ENCODE data around the gene TRIM24.
A peak's percentile ranks its signal among the peaks of the same experiment; 100 is the strongest.
"Not testable (repeated sequence)": the region's sequence is repeated elsewhere in the genome, so short reads cannot be mapped to it uniquely, and the experiment has no call there.

Gene TRIM24

DNA sequence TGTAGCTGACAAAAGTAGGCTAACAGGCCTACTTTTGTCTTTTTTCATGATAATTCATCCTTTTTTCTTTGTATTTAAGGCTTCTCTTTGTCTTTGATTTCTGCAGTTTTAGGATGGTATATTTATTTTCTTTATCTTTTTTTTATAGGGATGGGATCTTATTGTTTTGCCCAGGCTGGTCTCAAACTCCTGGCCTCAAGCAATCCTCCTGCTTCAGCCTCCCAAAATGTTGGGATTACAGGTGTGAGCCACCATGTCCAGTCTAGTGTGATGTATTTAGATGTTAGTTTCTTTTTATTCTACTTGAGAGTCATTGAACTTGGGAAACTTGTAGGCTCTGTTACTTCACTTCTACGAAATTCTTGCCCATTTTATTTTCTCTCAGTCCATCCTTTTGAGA is 35.4 kb downstream of the TRIM24 start:
- DNase-seq: no peak

DNA sequence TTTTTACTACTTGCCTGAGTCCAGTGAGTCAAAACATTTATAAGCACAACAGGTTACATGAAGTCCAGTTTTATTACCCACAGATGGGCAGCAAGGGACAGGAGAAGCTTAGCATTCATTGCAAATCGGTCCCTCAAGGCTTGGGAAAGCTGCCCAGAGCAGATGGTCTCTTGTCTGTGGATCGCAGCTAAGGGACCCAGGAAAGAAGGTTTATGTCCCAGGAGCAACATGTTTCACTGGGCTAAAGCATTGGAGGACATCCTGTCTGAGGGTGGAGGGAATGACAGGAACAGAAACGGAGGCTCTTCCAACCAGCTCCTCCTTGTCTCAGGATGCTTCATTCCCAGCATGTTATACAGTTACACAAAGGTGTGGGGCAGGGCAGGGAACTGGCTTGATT is 39.3 kb downstream of the TRIM24 start:
- no peak for DNase-seq

DNA sequence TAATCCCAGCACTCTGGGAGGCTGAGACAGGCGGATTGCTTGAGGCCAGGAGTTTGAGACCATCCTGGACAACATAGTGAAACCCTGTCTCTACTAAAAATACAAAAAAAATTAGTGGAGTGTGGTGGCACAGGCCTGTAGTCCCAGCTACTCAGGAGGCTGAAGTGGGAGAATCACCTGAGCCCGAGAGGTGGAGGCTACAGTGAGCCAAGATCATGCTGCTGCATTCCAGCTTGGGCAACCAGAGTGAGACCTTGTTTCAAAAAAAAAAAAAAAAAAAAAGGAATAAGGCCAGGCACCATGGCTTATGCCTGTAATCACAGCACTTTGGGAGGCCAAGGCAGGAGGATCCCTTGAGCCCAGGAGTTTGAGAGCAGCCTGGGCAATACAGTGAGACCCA is 40.2 kb downstream of the TRIM24 start:
- DNase-seq: not testable (repeated sequence)

DNA sequence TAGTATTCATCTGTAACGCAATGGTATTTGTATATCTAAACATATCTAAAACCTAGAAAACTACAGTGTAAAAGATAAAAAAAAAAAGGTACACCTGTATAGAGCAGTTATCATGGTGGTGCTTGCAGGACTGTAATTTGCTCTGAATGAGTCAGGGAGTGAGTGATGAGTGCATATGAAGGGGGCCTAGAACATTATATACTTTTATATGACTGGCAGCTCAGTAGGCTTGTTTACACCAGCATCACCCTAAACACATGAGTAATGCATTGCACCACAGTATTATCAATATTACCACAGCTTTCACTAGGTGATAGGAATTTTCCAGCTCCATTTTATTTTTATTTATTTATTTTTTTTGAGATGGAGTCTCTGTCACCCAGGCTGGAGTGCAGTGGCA is 40.8 kb downstream of the TRIM24 start:
- DNase-seq: no peak

DNA sequence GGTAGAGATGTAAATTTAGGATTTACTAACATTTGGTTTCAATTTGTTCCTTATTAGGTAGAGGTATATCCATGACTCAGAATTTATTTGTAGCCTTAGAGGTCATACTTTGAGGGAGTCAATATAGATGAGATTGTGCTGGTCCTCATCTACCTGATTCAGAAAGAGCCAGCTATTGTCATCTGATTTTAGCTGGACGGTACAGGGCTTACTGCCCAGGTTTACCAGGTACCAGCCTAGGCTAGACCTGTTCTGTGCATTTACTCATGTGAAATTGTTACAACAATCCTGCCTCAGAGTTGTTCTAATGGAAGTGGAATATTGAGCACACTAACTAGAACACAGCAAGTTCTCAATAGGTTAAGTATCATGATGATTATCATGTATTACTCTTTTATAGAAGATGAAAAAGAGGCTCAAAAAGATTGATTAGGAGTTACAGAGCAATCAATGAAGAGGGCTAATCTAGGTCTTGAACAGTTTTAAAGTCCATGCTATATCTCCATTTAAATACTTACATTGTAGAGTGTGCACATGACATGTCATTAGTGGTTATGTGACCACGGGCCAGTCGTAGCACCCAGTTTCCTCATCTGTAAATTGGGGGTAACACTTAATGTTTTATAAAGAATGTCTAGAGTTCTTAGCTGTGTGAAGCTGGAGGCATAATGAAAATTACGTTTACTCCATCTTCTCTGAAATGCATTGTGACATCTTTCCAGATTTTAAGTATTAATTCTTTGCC is 42.1 kb downstream of the TRIM24 start:
- no peak for DNase-seq

DNA sequence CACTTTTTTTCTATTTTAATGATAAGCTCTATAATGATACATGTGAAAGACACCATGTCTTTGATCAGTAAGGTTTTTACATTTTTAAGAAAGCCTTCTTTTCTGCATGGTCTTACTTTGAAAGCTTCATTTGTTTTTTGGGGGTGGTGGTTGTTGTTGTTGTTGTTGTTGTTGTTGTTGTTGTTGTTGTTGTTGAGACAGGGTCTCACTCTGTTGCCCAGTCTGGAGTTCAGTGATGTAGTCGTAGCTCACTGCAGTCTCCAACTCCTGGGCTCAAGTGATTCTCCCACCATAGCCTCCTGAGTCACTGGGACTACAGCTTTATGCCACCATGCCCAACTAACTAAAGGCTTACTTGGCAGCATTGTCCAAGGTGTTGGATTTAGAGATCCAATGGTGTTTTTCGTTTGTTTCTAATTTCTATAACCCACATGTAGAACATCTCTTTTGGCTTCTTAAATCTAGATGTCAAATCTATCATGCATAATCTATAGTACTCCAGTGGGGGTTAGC is 45.4 kb downstream of the TRIM24 start:
- no peak for DNase-seq

DNA sequence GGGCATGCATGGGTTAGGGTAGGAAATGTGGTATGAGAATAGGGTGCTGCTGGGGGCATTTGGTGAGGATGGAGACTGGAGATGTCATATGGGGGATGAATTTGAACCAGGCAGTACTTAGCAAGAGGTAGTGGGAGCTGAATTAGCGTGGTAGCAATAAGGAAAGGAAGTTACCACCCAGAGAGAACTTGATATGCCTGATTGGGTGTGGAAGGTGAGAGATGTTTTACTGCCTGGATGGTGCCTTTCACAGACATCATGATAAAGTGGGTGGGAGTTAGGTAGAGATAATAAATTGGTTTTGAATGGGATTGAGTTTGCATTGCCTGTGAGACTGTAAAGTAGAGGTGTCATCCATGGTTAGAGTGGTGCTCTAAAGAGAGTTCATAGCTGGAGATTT is 46.7 kb downstream of the TRIM24 start:
- no peak for DNase-seq

DNA sequence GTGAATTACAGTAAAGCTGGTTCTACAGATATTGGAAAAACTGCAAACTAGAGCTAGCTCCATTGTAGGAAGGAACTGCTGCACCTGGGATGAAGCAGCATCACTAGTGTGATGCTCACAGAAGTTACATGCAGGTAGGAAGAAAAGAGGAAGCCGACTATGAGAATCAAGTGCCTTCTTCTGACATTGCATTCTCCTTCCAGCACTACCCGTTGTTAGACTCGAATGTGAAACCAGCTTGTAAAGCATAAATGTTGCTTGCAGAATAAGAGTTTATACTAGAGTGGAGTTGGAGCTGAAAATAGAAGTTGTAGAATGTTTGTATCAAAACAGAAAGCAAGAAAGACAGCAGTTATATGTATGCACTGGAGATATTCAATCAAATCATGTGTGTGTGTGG is 49.9 kb downstream of the TRIM24 start:
- DNase-seq: no peak

DNA sequence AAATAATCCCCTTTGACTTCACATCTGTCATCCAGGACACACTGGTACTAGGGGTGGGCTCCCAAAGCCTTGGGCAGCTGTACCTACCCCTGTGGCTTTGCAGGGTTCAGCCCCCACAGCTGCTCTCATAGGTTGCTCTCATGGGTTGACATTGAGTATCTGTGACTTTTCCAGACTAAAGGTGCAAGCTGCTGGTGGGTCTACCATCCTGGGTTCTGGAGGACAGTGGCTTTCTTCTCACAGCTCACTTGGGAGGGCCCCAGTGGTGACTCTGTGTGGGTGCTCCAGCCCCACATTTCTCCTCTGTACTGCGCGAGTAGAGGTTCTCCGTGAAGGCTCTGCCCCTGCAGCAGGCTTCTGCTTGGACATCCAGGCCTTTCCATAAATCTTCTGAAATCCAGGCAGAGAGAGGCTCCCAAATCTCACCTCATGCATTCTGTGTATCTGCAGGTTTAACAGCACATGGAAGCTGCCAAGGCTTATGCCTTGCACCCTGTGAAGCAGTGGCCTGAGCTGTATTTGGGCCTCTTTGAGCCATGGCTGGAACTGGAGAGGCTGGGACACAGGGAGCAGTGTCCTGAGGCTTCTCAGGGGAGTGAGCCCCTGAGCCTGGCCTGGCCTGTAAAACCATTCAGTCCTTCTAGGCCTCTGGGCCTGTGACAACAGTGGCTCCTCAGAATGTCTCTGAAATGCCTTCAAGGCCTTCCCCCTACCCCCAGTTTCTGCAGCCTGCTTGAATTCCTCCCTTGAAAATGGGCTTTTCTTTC is 52.2 kb downstream of the TRIM24 start:
- DNase-seq: no peak

DNA sequence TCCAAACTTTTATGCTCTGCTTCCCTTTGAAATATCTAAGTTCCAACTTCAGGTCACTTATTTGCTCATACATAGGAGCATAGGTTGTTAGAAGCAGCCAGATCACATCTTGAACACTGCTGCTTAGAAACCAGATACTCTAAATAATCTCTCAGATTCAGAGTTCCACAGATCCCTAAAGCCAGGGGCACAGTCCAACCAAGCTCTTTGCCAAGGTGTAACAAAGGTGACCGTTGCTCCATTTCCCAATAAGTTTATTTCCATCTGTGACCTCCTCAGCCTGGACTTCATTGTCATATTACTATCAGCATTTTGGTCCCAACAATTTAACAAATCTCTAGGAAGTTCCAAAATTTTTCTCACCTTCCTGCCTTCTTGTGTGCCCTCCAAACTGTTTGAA is 52.8 kb downstream of the TRIM24 start:
- no peak for DNase-seq

DNA sequence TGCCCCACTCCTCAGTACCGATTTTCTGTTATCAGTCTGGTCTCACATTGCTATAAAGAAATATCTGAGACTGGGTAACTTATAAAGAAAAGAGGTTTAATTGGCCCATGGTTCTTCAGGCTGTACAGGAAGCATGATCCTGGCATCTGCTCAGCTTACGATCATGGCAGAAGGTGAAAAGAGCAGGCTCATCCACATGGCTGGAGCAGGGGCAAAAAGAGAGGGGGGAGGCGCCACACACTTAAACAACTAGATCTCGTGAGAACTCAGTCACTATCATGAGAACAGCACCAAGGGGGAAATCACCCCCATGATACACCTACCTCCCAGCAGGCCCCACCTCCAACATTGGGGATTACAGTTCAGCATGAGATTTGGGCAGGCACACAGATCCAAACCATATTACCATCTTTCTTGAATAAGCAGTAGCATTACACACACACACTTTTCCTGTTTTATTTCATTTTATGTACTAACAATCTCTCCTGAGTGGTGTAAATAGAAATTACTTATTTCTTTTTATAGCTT is 53.3 kb downstream of the TRIM24 start:
- DNase-seq: no peak

DNA sequence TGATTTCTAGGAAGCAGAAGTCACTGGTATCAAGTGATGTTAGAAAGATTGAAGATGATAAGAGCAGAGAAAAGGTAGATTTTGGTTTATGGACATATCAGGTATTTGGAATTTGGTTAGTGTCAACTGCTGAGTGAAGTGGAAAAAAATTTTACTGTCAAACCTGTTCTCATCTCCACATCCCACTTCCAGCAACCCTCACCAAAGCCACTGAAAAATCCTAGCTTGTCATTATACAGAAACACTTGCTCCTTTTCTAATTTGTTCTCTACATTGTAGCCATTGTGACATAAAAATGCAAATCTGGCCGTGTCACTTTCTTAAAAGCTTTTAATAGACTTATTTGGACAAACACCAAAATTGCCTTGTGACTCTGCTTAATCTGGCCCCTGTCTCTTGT is 54.0 kb downstream of the TRIM24 start:
- no peak for DNase-seq

DNA sequence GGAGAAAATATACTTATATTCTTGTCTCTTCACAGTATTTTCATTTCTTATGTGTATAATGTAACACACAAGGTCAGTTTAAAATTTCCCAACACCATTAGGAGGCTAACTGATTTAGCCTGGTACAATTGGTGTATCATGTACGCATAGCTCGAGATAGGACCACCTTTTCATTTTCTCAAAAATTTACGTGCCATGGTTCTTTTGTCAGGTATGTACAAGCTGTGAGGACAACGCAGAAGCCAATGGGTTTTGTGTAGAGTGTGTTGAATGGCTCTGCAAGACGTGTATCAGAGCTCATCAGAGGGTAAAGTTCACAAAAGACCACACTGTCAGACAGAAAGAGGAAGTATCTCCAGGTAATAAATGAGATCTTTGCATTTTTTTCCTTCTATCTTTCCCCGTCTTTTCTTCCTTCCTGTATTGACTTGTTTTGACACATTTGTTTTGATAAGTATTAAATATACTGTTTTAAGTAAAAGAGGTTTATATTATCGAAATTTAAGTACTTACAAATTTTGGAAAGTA is 55.0 kb downstream of the TRIM24 start:
- no peak for DNase-seq

DNA sequence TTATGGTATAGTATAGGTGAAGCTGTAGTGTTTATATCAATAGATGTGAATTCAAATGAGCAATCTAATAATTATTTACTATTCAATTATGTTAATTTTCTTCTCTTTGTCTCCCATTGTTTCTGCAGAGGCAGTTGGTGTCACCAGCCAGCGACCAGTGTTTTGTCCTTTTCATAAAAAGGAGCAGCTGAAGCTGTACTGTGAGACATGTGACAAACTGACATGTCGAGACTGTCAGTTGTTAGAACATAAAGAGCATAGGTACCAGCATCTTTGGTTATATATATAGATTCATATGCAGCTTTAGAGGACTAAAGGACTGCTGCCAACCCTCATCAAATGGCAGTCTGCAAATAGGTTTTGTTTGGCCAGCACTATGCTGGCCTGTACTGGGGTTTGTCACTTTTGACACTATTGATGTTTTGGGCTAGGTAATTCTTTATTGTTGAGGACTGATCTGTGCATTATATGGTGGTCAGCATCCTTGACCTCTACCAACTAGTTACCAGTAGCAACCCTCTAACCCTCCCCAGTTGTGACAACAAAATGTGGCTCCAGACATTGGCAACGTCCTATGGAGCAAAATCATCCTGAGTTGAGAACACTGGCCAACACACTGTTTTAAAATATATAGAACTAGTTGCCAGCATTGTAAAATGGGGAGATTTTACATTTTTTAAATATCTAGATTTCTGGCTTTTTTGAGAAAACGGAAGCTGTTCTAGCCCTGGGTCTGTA is 59.2 kb downstream of the TRIM24 start:
- no peak for DNase-seq

DNA sequence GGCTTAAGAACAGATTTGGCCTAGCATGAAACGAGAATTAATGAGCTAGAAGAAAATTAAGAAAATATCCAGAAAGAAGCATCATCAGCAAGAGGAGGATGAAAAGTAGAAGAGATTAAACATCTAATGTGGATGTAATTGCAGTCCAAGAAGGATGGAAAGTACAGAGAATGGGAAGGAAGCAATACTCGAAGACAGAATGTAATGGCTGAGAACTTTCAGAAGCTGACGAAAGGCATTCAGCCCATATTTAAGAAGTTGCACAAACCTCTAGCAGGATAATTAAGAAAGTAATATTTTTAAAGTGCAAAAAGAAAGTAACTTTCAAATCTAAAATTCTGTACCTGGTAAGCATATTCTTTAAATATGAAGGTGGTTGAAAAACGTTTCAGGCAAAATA is 60.7 kb downstream of the TRIM24 start:
- DNase-seq: no peak

DNA sequence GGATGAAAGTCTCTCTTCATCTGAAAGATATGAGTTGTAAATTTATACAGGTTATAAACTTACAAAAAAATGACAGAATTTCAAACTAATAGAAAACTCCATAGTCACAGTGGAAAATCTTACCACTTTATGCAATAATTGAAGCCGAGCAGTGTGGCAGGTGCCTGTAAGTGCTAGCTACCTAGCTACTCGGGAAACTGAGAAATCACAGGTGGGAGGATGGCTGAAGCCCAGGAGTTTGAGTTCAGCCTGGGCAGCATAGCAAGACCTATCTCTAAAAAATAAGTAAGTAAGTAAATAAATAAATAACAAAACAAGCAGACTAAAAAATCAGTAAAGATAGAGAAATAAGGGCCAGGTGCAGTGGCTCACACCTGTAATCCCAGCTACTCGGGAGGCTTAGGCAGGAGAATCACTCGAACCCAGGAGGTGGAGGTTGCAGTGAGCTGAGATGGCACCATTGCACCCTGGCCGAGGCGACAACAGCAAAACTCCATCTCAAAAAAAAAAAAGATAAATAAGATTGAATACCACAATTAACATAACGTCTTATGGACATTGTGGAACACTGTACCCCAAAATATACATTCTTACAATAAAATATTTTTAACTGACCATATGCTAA is 61.9 kb downstream of the TRIM24 start:
- no peak for DNase-seq

DNA sequence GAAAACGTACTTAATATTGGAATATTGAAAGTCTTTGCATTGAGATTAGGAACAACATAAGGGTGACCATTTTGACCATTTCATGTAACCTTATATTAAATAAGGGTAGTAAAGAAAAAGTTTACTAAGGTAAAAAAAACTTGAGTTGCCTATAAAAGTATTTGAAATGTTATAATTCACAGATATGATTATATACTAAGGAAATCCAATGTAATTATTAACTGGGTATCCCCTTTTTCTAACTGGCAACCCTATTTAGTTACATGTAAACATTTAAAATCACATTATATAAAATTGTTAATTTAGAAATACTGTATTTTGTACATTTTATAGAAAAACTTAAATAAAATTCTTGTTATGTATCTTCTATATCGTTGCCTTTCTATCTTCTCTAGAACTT is 64.2 kb downstream of the TRIM24 start:
- DNase-seq: no peak

DNA sequence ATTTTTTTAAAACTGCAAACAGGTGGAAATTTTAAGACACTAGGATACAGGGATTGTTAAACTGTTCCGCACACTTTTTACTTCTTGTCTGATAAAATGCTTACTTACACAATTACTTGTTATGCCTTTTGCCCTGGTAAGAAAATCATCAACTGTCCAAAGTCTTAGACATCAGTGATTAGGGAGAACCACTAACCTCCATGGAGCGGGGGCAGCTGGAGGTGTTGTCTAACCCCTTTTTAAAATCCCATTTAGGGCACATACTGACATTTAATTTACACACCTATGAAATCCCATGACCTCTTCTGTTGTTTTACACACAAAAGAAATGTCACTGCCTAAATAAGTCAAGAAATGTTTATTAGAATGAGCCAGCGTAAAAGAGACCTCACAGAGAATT is 65.7 kb downstream of the TRIM24 start:
- no peak for DNase-seq

DNA sequence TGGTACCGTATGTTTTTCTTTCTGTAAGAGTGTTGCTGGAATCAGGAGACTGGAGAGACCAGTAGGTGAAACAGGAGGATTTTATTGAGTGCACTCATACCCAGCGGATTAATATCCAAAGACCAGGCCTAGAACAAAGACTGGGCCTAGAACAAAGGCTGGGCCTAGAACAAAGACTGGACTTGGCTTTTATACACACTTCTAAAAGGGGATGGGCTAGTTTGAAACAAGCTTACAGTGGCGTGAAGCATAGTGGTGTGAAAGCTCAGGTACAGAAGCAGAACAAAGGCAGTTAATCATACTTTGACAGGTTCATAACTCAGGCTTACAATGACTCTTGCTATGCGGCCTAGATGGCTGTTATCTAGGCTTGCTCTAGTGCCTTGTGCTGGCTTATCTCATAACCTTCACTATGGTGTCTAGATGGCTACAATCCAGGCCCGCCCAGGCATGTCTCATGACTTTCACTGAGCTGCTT is 67.7 kb downstream of the TRIM24 start:
- peak; percentile 34 for DNase-seq

DNA sequence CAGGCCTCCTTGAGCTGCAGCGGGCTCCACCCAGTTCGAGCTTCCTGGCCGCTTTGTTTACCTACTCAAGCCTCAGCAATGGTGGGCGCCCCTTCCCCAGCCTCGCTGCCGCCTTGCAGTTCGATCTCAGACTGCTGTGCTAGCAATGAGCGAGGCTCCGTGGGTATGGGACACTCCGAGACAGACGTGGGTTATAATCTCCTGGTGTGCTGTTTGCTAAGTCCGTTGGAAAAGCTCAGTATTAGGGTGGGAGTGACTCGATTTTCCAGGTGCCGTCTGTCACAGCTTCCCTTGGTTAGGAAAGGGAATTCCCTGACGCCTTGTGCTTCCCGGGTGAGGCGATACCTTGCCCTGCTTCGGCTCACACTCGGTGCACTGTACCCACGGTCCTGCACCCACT is 76.8 kb downstream of the TRIM24 start:
- not testable (repeated sequence) for DNase-seq

DNA sequence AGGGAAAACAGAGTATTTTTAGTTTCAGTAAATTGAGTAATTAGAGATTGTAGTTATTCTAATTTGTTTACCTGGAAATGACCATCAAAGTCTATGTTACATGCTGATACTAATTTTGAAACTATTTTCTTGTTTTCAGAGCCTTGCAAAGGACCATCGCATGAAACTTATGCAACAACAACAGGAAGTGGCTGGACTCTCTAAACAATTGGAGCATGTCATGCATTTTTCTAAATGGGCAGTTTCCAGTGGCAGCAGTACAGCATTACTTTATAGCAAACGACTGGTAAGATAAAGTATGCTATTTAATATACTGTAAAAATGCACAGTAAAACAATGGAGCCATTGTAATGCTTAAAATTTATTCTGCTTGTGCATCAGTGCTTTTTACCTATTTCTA is 78.5 kb downstream of the TRIM24 start:
- DNase-seq: no peak

DNA sequence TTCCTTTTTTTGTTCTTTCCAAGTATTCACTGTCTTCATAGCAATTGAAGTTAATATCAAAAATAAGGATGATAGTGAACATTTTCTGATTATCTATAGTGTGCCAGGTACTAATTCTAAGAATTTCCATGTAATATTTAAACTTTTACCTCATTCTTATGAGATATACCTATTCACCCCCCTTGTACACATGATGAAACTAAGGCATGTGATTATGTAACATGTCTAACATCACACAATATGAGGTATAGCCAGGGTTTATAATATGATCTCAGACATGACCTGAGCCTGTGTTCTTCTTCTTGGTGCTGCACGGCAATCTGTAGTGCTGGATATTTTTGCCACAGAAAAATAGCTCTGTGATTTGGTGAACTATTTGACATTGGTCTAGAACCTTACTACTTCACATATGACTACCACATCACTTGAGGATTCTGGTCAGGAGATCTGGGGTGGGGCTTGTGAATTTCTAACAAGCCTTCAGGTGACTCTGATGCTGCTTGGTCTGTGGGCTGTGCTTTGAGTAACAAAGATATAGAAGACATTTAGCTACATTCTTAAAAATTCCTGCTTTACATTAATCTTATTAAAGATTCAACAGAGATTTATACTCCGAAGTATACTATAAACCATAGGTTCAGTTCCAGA is 79.1 kb downstream of the TRIM24 start:
- DNase-seq: no peak
